NB4 (cell line): Measurements from ENCODE around the gene BACH2.
A peak's percentile ranks its signal among the peaks of the same experiment; 100 is the strongest.

ENCODE experiments used
- DNase-seq: peaks from one replicate; pipeline ENCODE4 v3.0.0; 2010; ENCODE audit warnings: low read depth
- H3K4me3 ChIP-seq: one replicate; pipeline ENCODE4 v1.5.1; 2011; ENCODE audit warnings: mild to moderate bottlenecking, low read depth, low read length, moderate library complexity
- MYC ChIP-seq: IDR thresholded peaks from 2 replicates; pipeline ENCODE4 v1.6.1; 2011; ENCODE audit warnings: low read depth, low read length
- POLR2A ChIP-seq: IDR thresholded peaks from 2 replicates; pipeline ENCODE4 v1.6.1; 2011; ENCODE audit warnings: mild to moderate bottlenecking; ENCODE audit not compliant: insufficient read length; ENCODE audit errors: extremely low read depth
- TF ChIP-seq, protein P1 (sequence below): IDR thresholded peaks from one replicate; pipeline ENCODE4 v1.5.1; 2012; ENCODE audit warnings: low read depth, low read length
- TF ChIP-seq, protein P2 (sequence below): IDR thresholded peaks from 2 replicates; pipeline ENCODE4 v1.6.1; 2011; ENCODE audit warnings: low read depth, low read length

BACH2 gene

DNA sequence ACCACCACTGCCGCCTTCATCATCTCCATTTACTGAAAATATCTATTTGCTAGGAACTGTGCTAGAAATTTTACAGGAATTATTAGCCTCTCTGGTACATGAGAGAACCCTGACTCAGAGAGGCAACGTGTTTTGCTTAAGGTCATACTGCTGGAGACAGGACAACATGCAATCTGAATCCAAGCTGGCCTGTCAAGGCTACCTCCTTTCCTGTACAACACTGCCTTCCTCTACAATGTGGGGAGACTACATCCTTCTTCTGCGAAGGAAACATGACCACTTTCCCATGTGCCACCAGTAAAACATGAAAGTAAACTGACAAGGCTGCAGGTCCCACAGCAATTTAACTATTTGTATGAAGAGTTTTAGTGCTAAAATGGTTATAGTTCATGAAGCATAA, 200.9 kb downstream of the BACH2 start:
- DNase-seq = no peak
- no peak for TF ChIP-seq POLR2A
- no peak overlapping the region for H3K4me3 ChIP-seq

DNA sequence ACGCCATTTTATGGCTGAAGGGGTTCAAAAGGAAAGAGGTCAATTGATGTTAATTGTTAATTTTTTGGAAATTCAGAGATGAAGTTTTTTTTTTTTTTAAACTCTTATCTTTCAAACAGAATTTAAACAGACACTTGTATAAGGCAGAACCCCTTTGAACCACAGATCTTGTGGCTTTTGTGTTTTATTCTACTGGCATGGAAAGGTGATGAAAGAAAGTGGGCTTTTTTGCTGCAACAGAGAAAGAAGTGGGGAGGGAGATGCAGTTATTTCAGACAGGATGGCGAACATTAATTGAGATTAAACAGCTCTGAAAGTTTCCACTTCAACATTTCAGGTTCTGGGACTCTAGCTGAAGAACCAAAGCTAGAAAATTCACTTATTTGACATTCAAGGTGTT, 201.5 kb downstream of the BACH2 start:
- no peak for DNase-seq
- H3K4me3 ChIP-seq = no peak overlapping the region
- TF ChIP-seq POLR2A = no peak
- no peak for TF ChIP-seq MYC
- TF ChIP-seq, protein P1, sequence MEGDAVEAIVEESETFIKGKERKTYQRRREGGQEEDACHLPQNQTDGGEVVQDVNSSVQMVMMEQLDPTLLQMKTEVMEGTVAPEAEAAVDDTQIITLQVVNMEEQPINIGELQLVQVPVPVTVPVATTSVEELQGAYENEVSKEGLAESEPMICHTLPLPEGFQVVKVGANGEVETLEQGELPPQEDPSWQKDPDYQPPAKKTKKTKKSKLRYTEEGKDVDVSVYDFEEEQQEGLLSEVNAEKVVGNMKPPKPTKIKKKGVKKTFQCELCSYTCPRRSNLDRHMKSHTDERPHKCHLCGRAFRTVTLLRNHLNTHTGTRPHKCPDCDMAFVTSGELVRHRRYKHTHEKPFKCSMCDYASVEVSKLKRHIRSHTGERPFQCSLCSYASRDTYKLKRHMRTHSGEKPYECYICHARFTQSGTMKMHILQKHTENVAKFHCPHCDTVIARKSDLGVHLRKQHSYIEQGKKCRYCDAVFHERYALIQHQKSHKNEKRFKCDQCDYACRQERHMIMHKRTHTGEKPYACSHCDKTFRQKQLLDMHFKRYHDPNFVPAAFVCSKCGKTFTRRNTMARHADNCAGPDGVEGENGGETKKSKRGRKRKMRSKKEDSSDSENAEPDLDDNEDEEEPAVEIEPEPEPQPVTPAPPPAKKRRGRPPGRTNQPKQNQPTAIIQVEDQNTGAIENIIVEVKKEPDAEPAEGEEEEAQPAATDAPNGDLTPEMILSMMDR = no peak
- TF ChIP-seq, protein P2, sequence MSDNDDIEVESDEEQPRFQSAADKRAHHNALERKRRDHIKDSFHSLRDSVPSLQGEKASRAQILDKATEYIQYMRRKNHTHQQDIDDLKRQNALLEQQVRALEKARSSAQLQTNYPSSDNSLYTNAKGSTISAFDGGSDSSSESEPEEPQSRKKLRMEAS = no peak

DNA sequence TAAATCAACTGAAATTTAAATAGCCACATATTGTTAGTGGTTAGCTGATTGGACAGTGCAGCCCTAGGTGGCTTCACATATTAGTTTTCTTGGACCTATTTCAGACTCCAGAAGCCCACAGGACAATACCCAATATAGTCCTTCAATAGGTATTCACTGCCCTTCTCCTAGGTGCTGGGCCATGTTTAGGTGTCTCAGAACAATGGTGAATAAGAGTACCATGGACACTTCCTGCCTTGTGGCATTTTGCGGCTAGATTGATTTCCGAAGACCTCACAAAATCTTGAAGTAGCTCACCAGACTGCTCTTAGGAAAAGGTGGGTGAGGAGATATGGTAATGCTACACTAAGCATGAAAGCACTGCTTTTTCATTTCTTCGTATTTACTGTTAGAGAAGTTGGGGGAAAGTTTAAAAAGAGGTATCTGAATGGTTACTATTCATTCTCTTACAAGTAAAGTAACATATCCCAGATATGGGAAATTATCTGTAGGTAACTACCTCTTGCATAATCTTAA, 203.0 kb downstream of the BACH2 start:
- TF ChIP-seq, protein P2 = no peak
- TF ChIP-seq, protein P1 = no peak
- TF ChIP-seq POLR2A = no peak
- TF ChIP-seq MYC = no peak
- no peak for DNase-seq
- H3K4me3 ChIP-seq = no peak overlapping the region

DNA sequence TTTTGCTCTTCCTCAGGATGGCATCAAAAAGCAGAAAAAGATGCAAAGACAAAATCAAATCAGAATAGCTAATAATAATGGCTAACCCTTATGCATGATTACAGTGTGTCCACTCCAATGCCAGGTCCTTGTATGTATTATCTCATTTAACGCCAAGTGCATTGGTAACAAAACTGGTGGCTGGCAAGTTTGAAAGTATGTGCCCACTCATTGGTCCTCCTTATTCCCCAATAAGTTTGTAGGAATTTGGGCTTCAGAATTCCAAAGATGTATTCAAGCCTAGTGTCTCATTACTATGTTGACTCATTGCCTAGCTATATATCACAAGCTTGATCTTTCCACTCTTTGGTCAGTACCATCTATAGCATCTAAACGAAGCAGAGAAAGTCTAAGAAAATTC, 205.8 kb downstream of the BACH2 start:
- H3K4me3 ChIP-seq = no peak overlapping the region
- no peak for DNase-seq
- TF ChIP-seq, protein P2 = no peak
- TF ChIP-seq MYC = no peak
- no peak for TF ChIP-seq POLR2A
- TF ChIP-seq, protein P1 = no peak

DNA sequence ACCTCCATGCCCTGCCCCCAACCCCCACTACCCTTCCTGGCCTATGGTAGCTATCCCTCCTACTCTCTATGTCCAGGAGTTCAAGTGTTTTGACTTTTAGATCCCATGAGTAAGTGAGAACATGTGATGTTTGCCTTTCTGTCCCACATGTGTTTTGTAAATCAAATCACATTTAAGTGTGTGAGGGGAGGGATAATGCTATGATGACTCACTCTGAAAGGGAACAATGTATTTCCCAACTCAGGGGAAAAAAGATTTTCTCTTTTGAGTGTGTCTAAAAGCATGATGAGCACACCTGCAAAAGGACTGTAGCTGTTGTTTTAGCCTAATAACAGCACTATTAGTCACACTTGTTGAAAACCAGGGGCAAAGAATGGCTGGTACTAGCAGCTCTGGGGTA, 208.6 kb downstream of the BACH2 start:
- peak; percentile 54 for DNase-seq
- TF ChIP-seq, protein P1 = no peak
- TF ChIP-seq MYC (no peak), POLR2A (no peak)
- TF ChIP-seq, protein P2 = no peak
- H3K4me3 ChIP-seq = no peak overlapping the region

DNA sequence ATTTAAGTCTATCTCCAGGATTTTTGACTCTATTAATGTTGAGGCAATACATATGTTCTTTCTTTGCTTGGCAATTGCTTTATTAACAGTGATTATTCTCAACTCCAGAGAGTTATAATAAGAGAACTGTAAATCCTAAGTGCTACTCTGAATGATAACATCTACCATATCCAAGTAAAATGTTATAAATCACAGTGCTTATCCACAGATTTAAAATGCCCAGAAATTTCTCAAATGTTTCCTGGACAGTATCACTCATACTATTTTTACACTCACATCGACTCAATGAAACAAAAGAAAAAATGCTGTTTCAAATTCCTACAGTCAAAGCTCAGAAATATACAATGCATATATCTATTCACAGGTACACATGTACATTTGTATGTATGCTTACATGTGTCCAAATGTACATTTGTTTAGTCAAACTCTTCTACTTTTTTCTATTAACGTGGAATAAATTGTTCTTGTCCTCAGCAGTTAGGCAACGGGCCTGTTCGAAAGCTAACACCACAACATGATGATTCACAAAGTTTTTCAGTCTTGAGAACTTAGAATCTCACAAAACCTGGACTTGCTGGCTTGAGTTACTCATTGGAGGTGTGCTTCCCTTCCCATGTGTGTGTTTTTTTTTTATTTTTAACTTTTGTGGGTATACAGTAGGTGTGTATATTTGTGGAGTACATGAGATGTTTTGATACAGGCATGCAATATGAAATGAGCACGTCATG, 209.4 kb downstream of the BACH2 start:
- H3K4me3 ChIP-seq = no peak overlapping the region
- TF ChIP-seq, protein P1 = no peak
- no peak for DNase-seq
